B cell (primary cell): ENCODE measurements around the gene SGSH.

ENCODE experiments used
- EZH2 ChIP-seq: IDR thresholded peaks from 2 replicates; pipeline ENCODE4 v1.6.1; 2012; ENCODE audit warnings: borderline replicate concordance, low read depth, mild to moderate bottlenecking, moderate library complexity, low read length; ENCODE audit not compliant: insufficient read depth, poor library complexity, severe bottlenecking
- TF ChIP-seq, protein P1 (sequence below): fragments of 200-600 bp; IDR thresholded peaks from one replicate; pipeline ENCODE4 v1.8.0; 2022; ENCODE audit warnings: antibody characterized with exemption, mild to moderate bottlenecking

DNA sequence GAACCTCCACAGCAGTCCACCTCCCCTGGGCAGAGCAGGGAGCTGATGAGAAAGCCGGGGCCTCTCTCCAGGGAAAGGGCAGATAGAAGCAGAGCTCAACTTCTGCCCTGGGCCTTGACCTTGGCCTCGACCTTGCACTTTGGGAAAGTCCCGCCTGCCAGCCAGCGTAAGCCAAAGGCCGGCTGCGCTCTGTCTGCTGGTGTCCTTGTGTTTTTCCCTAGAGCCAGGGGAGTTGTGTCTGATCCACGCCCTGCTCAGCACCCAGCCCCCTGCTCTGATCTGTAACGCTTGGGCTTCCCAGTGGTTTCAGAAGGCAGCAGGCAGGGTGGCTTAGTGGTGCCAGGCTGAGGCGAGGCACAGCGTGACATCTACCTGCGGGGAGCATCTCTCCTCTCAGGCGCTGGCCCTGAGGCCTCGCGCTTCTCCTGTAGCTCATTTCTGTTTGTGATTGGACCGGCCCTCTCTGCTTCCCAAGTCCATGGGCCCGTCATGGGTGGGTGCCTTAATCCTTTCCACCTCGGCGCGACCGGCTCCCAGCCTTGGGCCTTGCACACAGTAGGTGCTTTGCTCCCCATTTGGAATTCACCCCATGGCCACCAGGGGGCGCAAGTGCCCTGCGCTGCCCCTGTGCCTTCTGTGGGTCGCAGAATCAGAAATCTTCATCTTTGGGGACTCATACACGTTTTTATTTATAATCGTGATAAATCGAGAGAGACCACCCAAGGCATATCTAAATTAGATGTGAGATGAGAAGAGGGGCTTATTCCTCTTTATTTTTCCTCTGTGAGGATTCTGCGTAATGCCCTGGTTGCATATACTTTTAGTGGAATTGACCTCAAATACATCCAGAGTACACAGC lies 24.2 kb downstream of the SGSH start:
- TF ChIP-seq, protein P1, sequence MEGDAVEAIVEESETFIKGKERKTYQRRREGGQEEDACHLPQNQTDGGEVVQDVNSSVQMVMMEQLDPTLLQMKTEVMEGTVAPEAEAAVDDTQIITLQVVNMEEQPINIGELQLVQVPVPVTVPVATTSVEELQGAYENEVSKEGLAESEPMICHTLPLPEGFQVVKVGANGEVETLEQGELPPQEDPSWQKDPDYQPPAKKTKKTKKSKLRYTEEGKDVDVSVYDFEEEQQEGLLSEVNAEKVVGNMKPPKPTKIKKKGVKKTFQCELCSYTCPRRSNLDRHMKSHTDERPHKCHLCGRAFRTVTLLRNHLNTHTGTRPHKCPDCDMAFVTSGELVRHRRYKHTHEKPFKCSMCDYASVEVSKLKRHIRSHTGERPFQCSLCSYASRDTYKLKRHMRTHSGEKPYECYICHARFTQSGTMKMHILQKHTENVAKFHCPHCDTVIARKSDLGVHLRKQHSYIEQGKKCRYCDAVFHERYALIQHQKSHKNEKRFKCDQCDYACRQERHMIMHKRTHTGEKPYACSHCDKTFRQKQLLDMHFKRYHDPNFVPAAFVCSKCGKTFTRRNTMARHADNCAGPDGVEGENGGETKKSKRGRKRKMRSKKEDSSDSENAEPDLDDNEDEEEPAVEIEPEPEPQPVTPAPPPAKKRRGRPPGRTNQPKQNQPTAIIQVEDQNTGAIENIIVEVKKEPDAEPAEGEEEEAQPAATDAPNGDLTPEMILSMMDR, result peak; percentile 99
- TF ChIP-seq EZH2, result no peak
